ENCODE data around the gene TMEM164. TPM values are rescaled to one million over a fixed set of nuclear protein-coding genes. Genes with fewer than 3 reads are reported as not detected.

Gene TMEM164
- total and polyA plus RNA-seq, 2 of the 4 experiments (the other 2 are of a cell fraction): 6.3 to 7.1 TPM

DNA sequence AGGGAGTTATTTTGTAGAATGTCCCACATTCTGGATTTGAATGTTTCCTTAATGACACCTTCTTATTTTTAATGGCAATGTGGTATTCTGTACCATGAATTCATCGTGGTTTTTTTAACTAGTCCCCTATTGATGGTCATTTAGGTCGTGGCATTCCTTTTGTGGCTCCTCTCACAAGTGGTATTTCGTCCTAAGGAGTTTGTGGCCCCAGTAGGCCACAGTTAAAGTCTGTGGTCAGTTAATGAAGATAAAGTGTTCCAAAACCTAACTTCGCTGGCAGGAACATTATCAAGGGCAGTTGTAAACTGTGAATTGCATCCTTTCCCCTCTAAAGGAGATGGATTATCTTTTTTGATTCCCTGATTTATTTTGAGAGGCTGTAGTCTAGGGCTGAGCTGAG is 133.2 kb downstream of the TMEM164 start:
- no peak overlapping the region for H3K27ac ChIP-seq (ENCODE audit: insufficient read depth, low read length)
- no peak overlapping the region for H3K14ac ChIP-seq (replicated peaks; ENCODE audit: low read depth, low read length)
- H3K9ac ChIP-seq (ENCODE audit: low read depth, low read length): no peak overlapping the region
- no peak overlapping the region for H4K5ac ChIP-seq (ENCODE audit: low read depth, low read length)
- no peak overlapping the region for H2AK5ac ChIP-seq (ENCODE audit: low read depth, low read length)
- no peak for TF ChIP-seq RFX5 (IDR thresholded peaks at IDR 0.05; ENCODE audit: low read depth, low read length)
- ATAC-seq (ENCODE audit: low read depth) (no peak), DNase-seq (no peak)
- intact Hi-C loops (cut with micrococcal nuclease) (no loop called here), in situ Hi-C loops (cut with MboI; ENCODE audit: low sequenced_read_pairs) (loop anchor here (25.0 kb wide), 1 partner anchor 649 kb away; the partner anchor contains the start of gene GUCY2F), dilution Hi-C loops (cut with HindIII; ENCODE audit: low sequenced_read_pairs, unreplicated experiment) (no loop called here)
- H2AK9ac ChIP-seq (replicated peaks; ENCODE audit: low read depth, low read length, poor library complexity): no peak overlapping the region
- no peak overlapping the region for H3K4me2 ChIP-seq (ENCODE audit: low read depth, low read length)
- no peak overlapping the region for H3K4me3 ChIP-seq (ENCODE audit: insufficient read depth, low read depth, low read length)
- H3K36me3 ChIP-seq (ENCODE audit: control insufficient read depth, insufficient read depth, low read length): no peaks in the 10 kb centered on the region
- no peak overlapping the region for H2BK120ac ChIP-seq (ENCODE audit: low read depth, low read length)
- H2BK15ac ChIP-seq (ENCODE audit: low read depth, low read length): no peak overlapping the region
- no peak overlapping the region for H3K23ac ChIP-seq (ENCODE audit: low read depth, low read length)
- H2AFZ ChIP-seq (replicated peaks; ENCODE audit: low read length, poor library complexity): no peak overlapping the region
- H3K56ac ChIP-seq (ENCODE audit: extremely low read depth, insufficient read depth, low read length): no peak overlapping the region
- H3K4ac ChIP-seq (ENCODE audit: low read depth, low read length): no peak overlapping the region
- no peaks in the 10 kb centered on the region for H3K9me3 ChIP-seq (ENCODE audit: control insufficient read depth, insufficient read depth, low read length)
- ChIA-PET POLR2A (ENCODE audit: unreplicated experiment) (no interaction called here), CTCF (interaction anchor here (1.2 kb wide), 1 partner anchor 10 kb away, joined by 6 read pairs; no protein-coding TSS in a partner anchor)
- no peaks in the 10 kb centered on the region for H3K79me1 ChIP-seq (ENCODE audit: low read depth in 1 of 2, low read length in 2 of 2)
- BruUV-seq (replicated peaks): no TSS peak
- no peak overlapping the region for H2BK20ac ChIP-seq (ENCODE audit: low read depth, low read length)
- H3K27me3 ChIP-seq (ENCODE audit: control insufficient read depth, insufficient read depth, low read length): no peaks in the 10 kb centered on the region; the same call in 1 of the 2 replicates
- H3K9me1 ChIP-seq (ENCODE audit: insufficient read depth, low read length): 0 out of 2 replicates have a peak, but pooled peaks cover 3% of the 10 kb centered on the region
- H4K8ac ChIP-seq (ENCODE audit: low read depth in 2 of 2, low read length in 2 of 2): no peak overlapping the region
- WGBS, 2 experiments (ENCODE audit: extremely low coverage in 2 of 2, insufficient read length in 1 of 2): no CpG with 5 or more reads among the region's 4 CpGs
- H3K4me1 ChIP-seq (ENCODE audit: control insufficient read depth, insufficient read depth, low read length): no peaks in the 10 kb centered on the region
- no peak overlapping the region for H3K18ac ChIP-seq (ENCODE audit: low read depth, low read length)
- no peaks in the 10 kb centered on the region for H4K20me1 ChIP-seq (ENCODE audit: insufficient read depth, low read length)
- H4K91ac ChIP-seq (ENCODE audit: insufficient read depth, low read depth, low read length): no peak overlapping the region
- H2BK5ac ChIP-seq (ENCODE audit: low read depth, low read length, poor library complexity, severe bottlenecking): no peak overlapping the region

All from IMR-90 (cell line).